K562 (cell line): ENCODE results near the gene LSS. TPM values are rescaled to one million over a fixed set of nuclear protein-coding genes. Genes with fewer than 3 reads are reported as not detected.

ENCODE experiments used
- CBX5 ChIP-seq: IDR thresholded peaks from 2 replicates; pipeline ENCODE4 v1.6.1; 2014; ENCODE audit warnings: low read depth, borderline replicate concordance
- CTCFL ChIP-seq: IDR thresholded peaks from 2 replicates; pipeline ENCODE4 v1.6.1; 2011; ENCODE audit warnings: borderline replicate concordance, low read depth, mild to moderate bottlenecking, moderate library complexity, low read length; ENCODE audit not compliant: insufficient read depth, poor library complexity, severe bottlenecking
- ETV1 ChIP-seq: fragments of 450-650 bp; conservative IDR thresholded peaks from 2 replicates; pipeline ENCODE4 v1.6.1; 2016; ENCODE audit warnings: missing genetic modification characterization, control low read depth, low read depth, missing compliant biosample characterization
- HDGF ChIP-seq: fragments of 450-650 bp; IDR thresholded peaks from 2 replicates; pipeline ENCODE4 v1.6.1; 2016
- MAFF ChIP-seq: IDR thresholded peaks from 2 replicates; pipeline ENCODE4 v1.6.1; 2012; ENCODE audit warnings: low read length, improper control_type of control experiment
- MAFK ChIP-seq: IDR thresholded peaks from 2 replicates; pipeline ENCODE4 v1.6.1; 2011; ENCODE audit warnings: low read length, improper control_type of control experiment
- MGA ChIP-seq: fragments of 450-650 bp; IDR thresholded peaks from 2 replicates; pipeline ENCODE4 v1.6.1; 2016; ENCODE audit warnings: mild to moderate bottlenecking, moderate library complexity
- RBM15 ChIP-seq: fragments of 200-400 bp; formaldehyde crosslinking; IDR thresholded peaks from 2 replicates; pipeline ENCODE4 v1.6.1; 2018; ENCODE audit warnings: mild to moderate bottlenecking, low read length, moderate library complexity; ENCODE audit not compliant: insufficient read depth
- RBM25 ChIP-seq: fragments of 200-400 bp; formaldehyde crosslinking; IDR thresholded peaks from 2 replicates; pipeline ENCODE4 v1.6.1; 2018; ENCODE audit warnings: low read length, low read depth, moderate library complexity; ENCODE audit not compliant: severe bottlenecking
- SMAD4 ChIP-seq: fragments of 250-450 bp; sonication (Bioruptor Pico); conservative IDR thresholded peaks from 2 replicates; pipeline ENCODE4 v1.8.0; 2021; ENCODE audit warnings: inconsistent platforms, mild to moderate bottlenecking, moderate library complexity
- ZNF12 ChIP-seq: sonication (generic); formaldehyde crosslinking; IDR thresholded peaks from 2 replicates; pipeline ENCODE4 v1.4.0; 2020; ENCODE audit warnings: mild to moderate bottlenecking, missing genetic modification reagents
- ZNF3 ChIP-seq: fragments of 250-450 bp; sonication (Bioruptor Pico); IDR thresholded peaks from 2 replicates; pipeline ENCODE4 v1.5.0; 2021; ENCODE audit warnings: mild to moderate bottlenecking, moderate library complexity
- ZNF561 ChIP-seq: fragments of 450-650 bp; formaldehyde crosslinking; conservative IDR thresholded peaks from 2 replicates; pipeline ENCODE4 v1.4.0; 2020; ENCODE audit warnings: mild to moderate bottlenecking, moderate library complexity
- ZNF830 ChIP-seq: fragments of 250-450 bp; sonication (Bioruptor Pico); IDR thresholded peaks from 2 replicates; pipeline ENCODE4 v1.5.0; 2021; ENCODE audit warnings: mild to moderate bottlenecking
- polyA plus RNA-seq, 8 experiments: library from polyadenylated mRNA; depleted of rRNA in 4 of 8; stranded (reverse) in 5 of 8; unstranded in 3 of 8; fragments of >200 nt; fragmentation: Nextera tagmentation in 2 of 8; fragmentation: Illumina TruSeq in 1 of 8; extraction: Ambion mirVana in 2 of 8; extraction: Trizol in 1 of 8; gene quantifications; 2 replicates each; pipeline versions ENCODE4 v1.2.1 to v1.2.3, GENCODE V29; 2011 to 2014; ENCODE audit warnings: inconsistent platforms in 1 of 8, missing spikeins in 1 of 8
- total RNA-seq, 7 experiments: library from RNA; depleted of rRNA in 6 of 7; stranded (reverse); fragments of >200 nt in 6 of 7; fragmentation: Illumina TruSeq in 2 of 7; extraction: Trizol in 2 of 7; gene quantifications; 2 replicates each; pipeline versions ENCODE4 v1.2.1 to v1.2.3, GENCODE V29; 2011 to 2021; ENCODE audit warnings: low replicate concordance in 1 of 7

Gene LSS
- total and polyA plus RNA-seq, 9 of the 15 experiments (the other 6 are each of a cell fraction or from before 2014, with no cell fraction given) = 2.2 to 89.5 (median 37.4) TPM

DNA sequence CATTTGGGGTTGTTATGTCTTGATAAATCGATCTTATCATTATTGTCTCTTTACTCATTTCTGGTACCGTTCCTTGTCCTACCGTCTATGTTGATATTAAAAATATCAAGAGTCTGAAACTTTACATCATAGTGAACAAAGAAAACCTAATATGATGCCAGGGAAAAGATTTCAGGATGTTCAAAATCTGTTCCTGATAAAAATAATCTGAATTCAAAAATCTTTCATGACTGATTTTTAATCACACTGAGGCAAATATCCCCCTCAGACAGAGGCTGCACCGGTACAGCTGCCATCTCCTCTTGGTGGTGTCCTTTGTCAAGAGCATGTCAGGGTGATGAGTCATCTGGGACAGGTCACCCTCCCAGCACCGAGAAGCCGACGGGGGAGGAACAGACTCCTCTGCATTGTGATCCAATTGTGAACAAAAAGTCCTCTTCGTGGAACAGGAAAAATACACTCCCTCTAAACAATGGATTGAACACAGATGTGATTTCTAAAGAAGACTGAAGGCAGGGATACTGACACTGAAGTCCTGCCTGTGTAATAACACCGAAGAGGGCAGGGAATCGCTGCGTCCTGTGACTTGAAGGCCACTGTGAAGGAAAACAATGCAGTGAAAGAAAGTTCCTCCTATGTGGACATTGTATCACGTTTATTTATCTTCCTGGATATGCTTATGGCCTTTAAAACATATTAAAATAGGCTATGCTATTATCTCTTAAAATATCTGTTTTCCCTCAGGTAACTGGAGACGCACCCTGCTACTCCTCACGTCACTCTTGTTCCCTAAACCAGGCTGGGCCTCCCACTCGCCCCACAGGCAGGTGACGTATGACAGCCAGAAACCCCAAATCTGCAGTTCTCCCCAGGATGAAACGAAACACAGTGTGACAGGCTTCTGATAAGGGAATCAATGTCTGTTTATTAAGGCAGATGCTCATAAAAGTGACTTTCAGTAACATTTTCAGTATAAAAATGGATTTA, 40.1 kb downstream of the LSS start (continued):
- no peak for TF ChIP-seq ZNF3 (CRISPR knock-in tag)
- no peak for TF ChIP-seq CBX5
- TF ChIP-seq ETV1 = 0 out of 2 replicates have a peak, but pooled peaks have one; percentile 24
- no peak for TF ChIP-seq RBM15
- no peak for TF ChIP-seq ZNF830 (CRISPR knock-in tag)
- TF ChIP-seq MAFF = peak; percentile 73
- TF ChIP-seq SMAD4 = peak; percentile 55; the same call in 1 of the 2 replicates
- peak; percentile 59 for TF ChIP-seq CTCFL
- peak; percentile 82; the same call in 1 of the 2 replicates for TF ChIP-seq HDGF
- no peak for TF ChIP-seq RBM25
- no peak for TF ChIP-seq ZNF561 (CRISPR knock-in tag)
- no peak for TF ChIP-seq ZNF12 (CRISPR knock-in tag)
- no peak; the same call in 1 of the 2 replicates for TF ChIP-seq MGA
- peak; percentile 64 for TF ChIP-seq MAFK
